ENCODE measurements around the gene RABAC1. TPM values are rescaled to one million over a fixed set of nuclear protein-coding genes. Genes with fewer than 3 reads are reported as not detected.

RABAC1 gene
- total and polyA plus RNA-seq, 9 of the 15 experiments (the other 6 are each of a cell fraction or from before 2014, with no cell fraction given) = 2.4 to 28.1 (median 9.3) TPM

GRCh38 chr19:41934849-41935374, 24.2 kb downstream of the RABAC1 start:
- no TSS peak for BruUV-seq (replicated peaks)
- ChIA-PET CTCF (ENCODE audit: low intra/inter-chr PET ratio) (no interaction called here), POLR2A (interaction anchor here (1.0 to 1.2 kb wide), 2 partner anchors 23 to 75 kb away, joined by 3 to 4 read pairs; partner anchors contain the start of gene RPS19)
- no peak overlapping the region for H2AFZ ChIP-seq (ENCODE audit: low read depth, low read length)
- in situ Hi-C loops (cut with MboI) = no loop called here
- FAIRE-seq (peak; percentile 90), DNase-seq (ENCODE audit: extremely low read depth in 1 of 4, low spot score in 3 of 4) (peak; percentile 74 to 87 (median 77)), ATAC-seq (peak; percentile 84)
- peaks cover 25 to 70% of the 10 kb centered on the region in 2 experiments for H3K4me1 ChIP-seq (replicated peaks in 1 of 2; ENCODE audit: control insufficient read depth in 2 of 2, insufficient read depth in 2 of 2, low read length in 2 of 2)
- intact Hi-C loops (cut with micrococcal nuclease) = loop anchor here (1.0 kb wide), 1 partner anchor 62 kb away; no protein-coding TSS in a partner anchor
- no peaks in the 10 kb centered on the region for H3K9me3 ChIP-seq (replicated peaks; ENCODE audit: control insufficient read depth, insufficient read depth, low read depth, low read length)
- 17% methylated on average over 6 of the region's 7 CpGs for WGBS (ENCODE audit: insufficient coverage, low coverage, missing lambda C conversion rate)
- H3K79me2 ChIP-seq (ENCODE audit: control insufficient read depth, insufficient read depth, low read length) = no peaks in the 10 kb centered on the region
- no peaks in the 10 kb centered on the region for H3K9me1 ChIP-seq (ENCODE audit: control insufficient read depth, insufficient read depth, low read length)
- peak overlapping the region in 1 of 2 experiments; percentile 19; a peak in 1 of 4 replicates for H3K9ac ChIP-seq (ENCODE audit: insufficient read depth in 1 of 2, low read depth in 2 of 2, low read length in 2 of 2)
- H3K4me2 ChIP-seq (ENCODE audit: insufficient read depth, low read length) = no peak overlapping the region
- no peak overlapping the region for H3K4me3 ChIP-seq
- no peaks in the 10 kb centered on the region for H3K27me3 ChIP-seq (ENCODE audit: control insufficient read depth in 2 of 2, insufficient read depth in 2 of 2, low read length in 2 of 2)
- no peak overlapping the region for H3K27ac ChIP-seq (ENCODE audit: extremely low read depth, low read depth, low read length)
- no peaks in the 10 kb centered on the region for H3K36me3 ChIP-seq (ENCODE audit: control insufficient read depth, insufficient read depth, low read length)
- 0 out of 2 replicates have a peak, but pooled peaks cover 3% of the 10 kb centered on the region for H4K20me1 ChIP-seq (replicated peaks; ENCODE audit: control insufficient read depth, insufficient read depth, low read length)
- TF ChIP-seq MBD1 (CRISPR knock-in tag; IDR thresholded peaks at IDR 0.05) (no peak), XRCC5 (IDR thresholded peaks at IDR 0.05; ENCODE audit: low read depth, low read length) (peak; percentile 59; the same call in 1 of the 2 replicates), REST (IDR thresholded peaks at IDR 0.05; ENCODE audit: borderline replicate concordance) (peak; percentile 62; the same call in 1 of the 2 replicates), REST (CRISPR knock-in tag; IDR thresholded peaks at IDR 0.05; ENCODE audit: low read depth) (no peak), SPI1 (IDR thresholded peaks at IDR 0.05; ENCODE audit: borderline replicate concordance, low read depth, low read length) (peak; percentile 28; the same call in 1 of the 2 replicates), MEF2D (tag; conservative IDR thresholded peaks at IDR 0.05; ENCODE audit: low read depth) (no peak), CBX2 (IDR thresholded peaks at IDR 0.05; ENCODE audit: insufficient read depth, low read length, poor library complexity, severe bottlenecking) (no peak), CREM (IDR thresholded peaks at IDR 0.05; ENCODE audit: low read depth) (0 out of 2 replicates have a peak, but pooled peaks have one; percentile 25), DNMT1 (IDR thresholded peaks at IDR 0.05) (no peak), MEIS2 (IDR thresholded peaks at IDR 0.05; ENCODE audit: partially characterized antibody) (peak; percentile 27), YY1 (IDR thresholded peaks at IDR 0.05; ENCODE audit: borderline replicate concordance in 1 of 3, control insufficient read depth in 1 of 3, extremely low read depth in 1 of 3, insufficient read depth in 3 of 3, insufficient read length in 1 of 3, insufficient replicate concordance in 2 of 3, low read depth in 1 of 3, low read length in 2 of 3) (peak in 2 of 3 experiments; percentile 17 to 18)
